ENCODE results near the gene MREG.

DNA sequence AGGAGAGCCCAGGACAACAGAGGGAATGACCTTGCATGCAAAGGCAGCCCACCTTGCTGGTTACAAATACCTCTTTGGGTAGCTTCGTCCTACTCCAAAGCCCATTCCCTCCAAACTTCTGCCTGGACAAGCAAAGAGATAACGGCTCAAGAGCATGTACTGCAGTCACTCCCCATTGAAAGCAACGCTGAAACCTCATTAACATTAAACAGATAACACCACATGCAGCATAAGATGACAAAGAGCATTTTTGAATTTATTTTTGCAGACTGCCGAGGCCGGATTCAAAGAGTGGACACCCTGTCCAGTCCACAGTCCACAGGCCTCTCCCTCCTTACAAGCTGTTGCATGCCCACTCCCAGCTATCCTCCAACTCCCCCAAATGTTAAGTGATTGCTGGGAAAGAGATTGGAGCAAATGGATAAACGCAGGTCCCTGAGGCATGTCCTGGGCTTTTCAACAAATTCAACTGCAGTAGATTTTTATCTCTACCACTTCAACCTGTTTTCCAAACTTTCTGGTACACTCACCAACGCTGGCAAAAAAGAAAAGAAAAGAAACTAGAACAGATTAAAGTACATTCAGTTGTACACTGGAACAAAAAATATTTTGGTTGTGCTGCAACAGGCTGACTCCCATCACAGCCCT lies 40.1 kb downstream of the MREG start:
- no peak for TF ChIP-seq CTCF (IDR thresholded peaks at IDR 0.05; ENCODE audit: low read depth, low read length)
- no peak for TF ChIP-seq MAX (IDR thresholded peaks at IDR 0.05; ENCODE audit: low read depth, low read length)
- no peak for TF ChIP-seq POLR2A (IDR thresholded peaks at IDR 0.05; ENCODE audit: extremely low read depth, insufficient read length)
- TF ChIP-seq MYC (IDR thresholded peaks at IDR 0.05; ENCODE audit: low read depth, low read length): no peak

All from NB4 (cell line).